NB4 (cell line): ENCODE data around the gene CERS1.

Experiments
- POLR2A ChIP-seq: IDR thresholded peaks from 2 replicates; pipeline ENCODE4 v1.6.1; 2011; ENCODE audit warnings: mild to moderate bottlenecking; ENCODE audit not compliant: insufficient read length; ENCODE audit errors: extremely low read depth
- TF ChIP-seq, protein P1 (sequence below): IDR thresholded peaks from one replicate; pipeline ENCODE4 v1.5.1; 2012; ENCODE audit warnings: low read depth, low read length

GRCh38 chr19:18870531-18871172 lies 25.3 kb downstream of the CERS1 start:
- TF ChIP-seq, protein P1, sequence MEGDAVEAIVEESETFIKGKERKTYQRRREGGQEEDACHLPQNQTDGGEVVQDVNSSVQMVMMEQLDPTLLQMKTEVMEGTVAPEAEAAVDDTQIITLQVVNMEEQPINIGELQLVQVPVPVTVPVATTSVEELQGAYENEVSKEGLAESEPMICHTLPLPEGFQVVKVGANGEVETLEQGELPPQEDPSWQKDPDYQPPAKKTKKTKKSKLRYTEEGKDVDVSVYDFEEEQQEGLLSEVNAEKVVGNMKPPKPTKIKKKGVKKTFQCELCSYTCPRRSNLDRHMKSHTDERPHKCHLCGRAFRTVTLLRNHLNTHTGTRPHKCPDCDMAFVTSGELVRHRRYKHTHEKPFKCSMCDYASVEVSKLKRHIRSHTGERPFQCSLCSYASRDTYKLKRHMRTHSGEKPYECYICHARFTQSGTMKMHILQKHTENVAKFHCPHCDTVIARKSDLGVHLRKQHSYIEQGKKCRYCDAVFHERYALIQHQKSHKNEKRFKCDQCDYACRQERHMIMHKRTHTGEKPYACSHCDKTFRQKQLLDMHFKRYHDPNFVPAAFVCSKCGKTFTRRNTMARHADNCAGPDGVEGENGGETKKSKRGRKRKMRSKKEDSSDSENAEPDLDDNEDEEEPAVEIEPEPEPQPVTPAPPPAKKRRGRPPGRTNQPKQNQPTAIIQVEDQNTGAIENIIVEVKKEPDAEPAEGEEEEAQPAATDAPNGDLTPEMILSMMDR: no peak
- TF ChIP-seq POLR2A: no peak
